AG04450 (cell line): Measurements from ENCODE around the gene SMCO2. TPM values are rescaled to one million over a fixed set of nuclear protein-coding genes. Genes with fewer than 3 reads are reported as not detected.

ENCODE experiments used
- CTCF ChIA-PET: fragments of 300-600, 350-600 bp; formaldehyde crosslinking; extraction: SDS; loops from one replicate; lab custom pipeline; 2022; ENCODE audit warnings: antibody characterized with exemption, inconsistent platforms; lab: Charles Lee
- POLR2A ChIA-PET: fragments of 350-600 bp; formaldehyde crosslinking; extraction: SDS; loops from one replicate; lab custom pipeline; 2021; ENCODE audit warnings: antibody characterized with exemption, inconsistent platforms; lab: Yijun Ruan, JAX
- DNase-seq: peaks from one replicate; pipeline ENCODE4 v3.0.0-alpha.2; 2011; ENCODE audit warnings: low read depth, low spot score
- H3K27ac ChIP-seq: one replicate; pipeline ENCODE4 v1.5.1; 2012; ENCODE audit warnings: low read depth, low read length, control low read depth
- H3K27me3 ChIP-seq: one replicate; pipeline ENCODE4 v1.6.0; 2012; ENCODE audit warnings: low read length; ENCODE audit not compliant: control insufficient read depth, insufficient read depth
- H3K4me3 ChIP-seq: 2 replicates; pipeline ENCODE4 v1.5.1; 2011; ENCODE audit warnings: mild to moderate bottlenecking, low read depth, low read length, control low read depth
- H3K9me3 ChIP-seq: 2 replicates; pipeline ENCODE4 v1.5.1; 2012; ENCODE audit warnings: low read length; ENCODE audit not compliant: control insufficient read depth, insufficient read depth
- polyA plus RNA-seq: library from polyadenylated mRNA; depleted of rRNA; stranded (reverse); fragments of >200 nt; gene quantifications from 2 replicates; pipeline ENCODE4 v1.2.3, GENCODE V29; 2011
- TF ChIP-seq, protein P1 (sequence below): IDR thresholded peaks from 2 replicates; pipeline ENCODE4 v1.5.1; 2011; ENCODE audit warnings: low read depth, low read length, control low read depth, inconsistent platforms

SMCO2 gene
- polyA plus RNA-seq, 1 experiment: 0.55 TPM

DNA sequence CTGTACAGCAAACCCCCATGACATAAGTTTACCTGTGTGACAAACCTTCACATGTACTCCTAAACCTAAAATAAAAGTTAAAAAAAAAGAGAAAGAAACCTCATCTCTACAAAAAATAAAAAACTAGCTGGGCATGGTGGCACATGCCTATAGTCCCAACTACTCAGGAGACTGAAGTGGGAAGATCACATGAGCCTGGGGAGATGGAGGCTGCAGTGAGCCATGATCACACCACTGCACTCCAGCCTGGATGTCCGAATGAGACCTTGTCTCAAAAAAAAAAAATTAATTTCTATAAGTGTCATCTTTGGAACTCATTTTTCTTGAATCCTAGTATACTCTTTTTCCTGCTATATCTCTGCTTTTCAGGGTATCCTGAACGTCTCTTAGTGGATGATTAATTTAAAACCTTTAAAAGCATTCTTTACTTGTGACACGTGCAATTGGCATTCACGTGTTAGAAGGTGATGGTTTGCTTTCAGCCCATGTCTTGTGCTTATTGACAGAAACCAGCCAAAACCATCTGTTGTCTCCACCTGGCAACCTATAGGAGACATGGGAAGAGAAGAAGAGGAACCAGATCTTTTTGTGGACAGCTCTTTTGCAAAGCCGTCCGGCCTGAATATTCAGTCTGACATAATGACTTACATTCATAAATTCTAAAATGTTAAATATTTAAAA is 46.9 kb downstream of the SMCO2 start:
- ChIA-PET POLR2A (no interaction called here), CTCF (no interaction called here)
- H3K27ac ChIP-seq: no peak overlapping the region
- no peak overlapping the region for H3K4me3 ChIP-seq
- H3K27me3 ChIP-seq: no peaks in the 10 kb centered on the region
- TF ChIP-seq, protein P1, sequence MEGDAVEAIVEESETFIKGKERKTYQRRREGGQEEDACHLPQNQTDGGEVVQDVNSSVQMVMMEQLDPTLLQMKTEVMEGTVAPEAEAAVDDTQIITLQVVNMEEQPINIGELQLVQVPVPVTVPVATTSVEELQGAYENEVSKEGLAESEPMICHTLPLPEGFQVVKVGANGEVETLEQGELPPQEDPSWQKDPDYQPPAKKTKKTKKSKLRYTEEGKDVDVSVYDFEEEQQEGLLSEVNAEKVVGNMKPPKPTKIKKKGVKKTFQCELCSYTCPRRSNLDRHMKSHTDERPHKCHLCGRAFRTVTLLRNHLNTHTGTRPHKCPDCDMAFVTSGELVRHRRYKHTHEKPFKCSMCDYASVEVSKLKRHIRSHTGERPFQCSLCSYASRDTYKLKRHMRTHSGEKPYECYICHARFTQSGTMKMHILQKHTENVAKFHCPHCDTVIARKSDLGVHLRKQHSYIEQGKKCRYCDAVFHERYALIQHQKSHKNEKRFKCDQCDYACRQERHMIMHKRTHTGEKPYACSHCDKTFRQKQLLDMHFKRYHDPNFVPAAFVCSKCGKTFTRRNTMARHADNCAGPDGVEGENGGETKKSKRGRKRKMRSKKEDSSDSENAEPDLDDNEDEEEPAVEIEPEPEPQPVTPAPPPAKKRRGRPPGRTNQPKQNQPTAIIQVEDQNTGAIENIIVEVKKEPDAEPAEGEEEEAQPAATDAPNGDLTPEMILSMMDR: no peak
- no peaks in the 10 kb centered on the region for H3K9me3 ChIP-seq
- no peak for DNase-seq

- ChIA-PET POLR2A (no interaction called here), CTCF (no interaction called here)
- H3K27ac ChIP-seq: no peak overlapping the region
- DNase-seq: no peak
- H3K27me3 ChIP-seq: no peaks in the 10 kb centered on the region
- H3K4me3 ChIP-seq: no peak overlapping the region
- TF ChIP-seq, protein P1: no peak
- H3K9me3 ChIP-seq: no peaks in the 10 kb centered on the region
These were observed 50.9 kb downstream of the SMCO2 start for GRCh38 chr12:27497446-27497845.

DNA sequence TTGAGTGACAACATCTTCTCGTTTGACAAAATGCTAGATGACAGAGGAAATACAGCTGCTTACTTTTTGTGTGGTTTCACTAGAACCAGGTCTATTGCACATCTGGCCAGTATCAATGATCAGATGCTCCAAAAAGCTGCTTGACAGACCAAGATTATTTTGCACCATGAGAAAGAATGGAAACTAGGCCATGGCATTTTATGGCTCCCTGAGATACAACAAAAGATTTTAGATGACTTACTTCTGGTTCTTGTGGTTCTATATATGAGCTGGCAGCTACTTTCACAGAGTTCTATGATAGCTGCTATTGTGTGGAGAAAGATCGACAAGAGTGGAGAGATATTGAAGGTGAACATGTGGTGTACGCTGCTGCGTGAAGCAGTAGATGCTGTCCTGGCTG is 51.6 kb downstream of the SMCO2 start:
- H3K4me3 ChIP-seq: no peak overlapping the region
- no peak overlapping the region for H3K27ac ChIP-seq
- TF ChIP-seq, protein P1: no peak
- H3K27me3 ChIP-seq: no peaks in the 10 kb centered on the region
- POLR2A ChIA-PET: no interaction called here
- DNase-seq: no peak
- CTCF ChIA-PET: no interaction called here
- no peaks in the 10 kb centered on the region for H3K9me3 ChIP-seq

DNA sequence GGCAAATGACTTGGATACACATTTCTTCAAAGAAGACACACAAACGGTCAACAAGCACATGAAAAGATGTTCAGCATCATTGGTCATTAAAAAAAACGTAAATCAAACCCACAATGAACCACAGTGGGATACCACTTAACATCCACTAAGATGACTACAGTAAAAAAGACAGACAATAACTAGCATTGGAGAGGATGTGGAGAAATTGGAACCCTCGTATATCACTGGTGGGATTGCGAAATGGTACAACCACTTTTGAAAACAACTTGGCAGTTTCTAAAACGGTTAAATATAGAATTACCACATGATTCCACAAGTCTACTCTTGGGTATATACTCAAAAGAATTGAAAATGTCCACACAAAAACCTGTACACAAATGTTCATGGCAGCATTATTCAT is 52.2 kb downstream of the SMCO2 start:
- CTCF ChIA-PET: no interaction called here
- TF ChIP-seq, protein P1: no peak
- Histone ChIP-seq H3K27me3 (no peaks in the 10 kb centered on the region), H3K27ac (no peak overlapping the region), H3K4me3 (no peak overlapping the region), H3K9me3 (no peaks in the 10 kb centered on the region)
- DNase-seq: no peak
- POLR2A ChIA-PET: no interaction called here

GRCh38 chr12:27499377-27499776 is 52.8 kb downstream of the SMCO2 start:
- no peak overlapping the region for H3K4me3 ChIP-seq
- CTCF ChIA-PET: no interaction called here
- POLR2A ChIA-PET: no interaction called here
- DNase-seq: no peak
- no peak overlapping the region for H3K27ac ChIP-seq
- H3K27me3 ChIP-seq: no peaks in the 10 kb centered on the region
- no peaks in the 10 kb centered on the region for H3K9me3 ChIP-seq
- TF ChIP-seq, protein P1: no peak
